ENCODE measurements around the gene LENG8. TPM values are rescaled to one million over a fixed set of nuclear protein-coding genes. Genes with fewer than 3 reads are reported as not detected.
A peak's percentile ranks its signal among the peaks of the same experiment; 100 is the strongest.

The LENG8 gene
- total RNA-seq, 2 donors from 2014 or later, result 182 to 290 TPM

DNA sequence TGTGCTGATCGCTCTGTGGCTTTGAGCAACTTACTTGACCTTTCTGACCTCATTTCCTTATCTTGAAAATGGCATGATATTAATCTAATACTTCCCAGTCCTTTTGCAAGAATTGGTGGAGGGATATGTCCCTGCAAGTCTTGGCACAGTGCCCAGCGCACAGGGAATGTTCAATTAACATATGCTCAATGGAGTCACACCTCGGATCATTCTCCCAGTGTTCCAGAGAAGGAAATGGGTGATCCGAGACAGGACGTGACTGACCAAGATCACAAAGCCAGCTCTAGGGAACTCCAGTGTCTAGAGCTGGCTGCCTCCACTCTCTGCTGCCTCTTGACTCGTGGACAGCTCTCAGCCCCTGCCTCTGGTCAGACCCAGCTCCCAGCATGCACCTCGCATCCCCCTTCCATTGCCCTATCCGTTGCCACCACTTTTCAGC is 20.5 kb downstream of the LENG8 start:
- peak overlapping the region in 3 of 4 donors; percentile 77 to 98 (median 97) for H3K27ac ChIP-seq
- no peaks in the 10 kb centered on the region for H3K36me3 ChIP-seq (replicated peaks in 1 of 2; ENCODE audit: insufficient read depth in 1 of 2, low read depth in 2 of 2)
- H3K27me3 ChIP-seq, result no peaks in the 10 kb centered on the region
- H3K4me3 ChIP-seq, result no peak overlapping the region
- ATAC-seq, result no peak
- DNase-seq, result peak in 2 of 4 donors; percentile 58 to 63
- H3K9me3 ChIP-seq, result no peaks in the 10 kb centered on the region
- WGBS, 2 donors, result 43 to 46% methylated on average over 8 of the region's 8 CpGs
- peak in 1 of 3 donors; percentile 12 for TF ChIP-seq POLR2A (IDR thresholded peaks at IDR 0.05)
- TF ChIP-seq, protein P1, sequence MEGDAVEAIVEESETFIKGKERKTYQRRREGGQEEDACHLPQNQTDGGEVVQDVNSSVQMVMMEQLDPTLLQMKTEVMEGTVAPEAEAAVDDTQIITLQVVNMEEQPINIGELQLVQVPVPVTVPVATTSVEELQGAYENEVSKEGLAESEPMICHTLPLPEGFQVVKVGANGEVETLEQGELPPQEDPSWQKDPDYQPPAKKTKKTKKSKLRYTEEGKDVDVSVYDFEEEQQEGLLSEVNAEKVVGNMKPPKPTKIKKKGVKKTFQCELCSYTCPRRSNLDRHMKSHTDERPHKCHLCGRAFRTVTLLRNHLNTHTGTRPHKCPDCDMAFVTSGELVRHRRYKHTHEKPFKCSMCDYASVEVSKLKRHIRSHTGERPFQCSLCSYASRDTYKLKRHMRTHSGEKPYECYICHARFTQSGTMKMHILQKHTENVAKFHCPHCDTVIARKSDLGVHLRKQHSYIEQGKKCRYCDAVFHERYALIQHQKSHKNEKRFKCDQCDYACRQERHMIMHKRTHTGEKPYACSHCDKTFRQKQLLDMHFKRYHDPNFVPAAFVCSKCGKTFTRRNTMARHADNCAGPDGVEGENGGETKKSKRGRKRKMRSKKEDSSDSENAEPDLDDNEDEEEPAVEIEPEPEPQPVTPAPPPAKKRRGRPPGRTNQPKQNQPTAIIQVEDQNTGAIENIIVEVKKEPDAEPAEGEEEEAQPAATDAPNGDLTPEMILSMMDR (IDR thresholded peaks at IDR 0.05), result no peak
- intact Hi-C loops (cut with DNase I), result no loop called here
- peaks cover 73% of the 10 kb centered on the region for H3K4me1 ChIP-seq

DNA sequence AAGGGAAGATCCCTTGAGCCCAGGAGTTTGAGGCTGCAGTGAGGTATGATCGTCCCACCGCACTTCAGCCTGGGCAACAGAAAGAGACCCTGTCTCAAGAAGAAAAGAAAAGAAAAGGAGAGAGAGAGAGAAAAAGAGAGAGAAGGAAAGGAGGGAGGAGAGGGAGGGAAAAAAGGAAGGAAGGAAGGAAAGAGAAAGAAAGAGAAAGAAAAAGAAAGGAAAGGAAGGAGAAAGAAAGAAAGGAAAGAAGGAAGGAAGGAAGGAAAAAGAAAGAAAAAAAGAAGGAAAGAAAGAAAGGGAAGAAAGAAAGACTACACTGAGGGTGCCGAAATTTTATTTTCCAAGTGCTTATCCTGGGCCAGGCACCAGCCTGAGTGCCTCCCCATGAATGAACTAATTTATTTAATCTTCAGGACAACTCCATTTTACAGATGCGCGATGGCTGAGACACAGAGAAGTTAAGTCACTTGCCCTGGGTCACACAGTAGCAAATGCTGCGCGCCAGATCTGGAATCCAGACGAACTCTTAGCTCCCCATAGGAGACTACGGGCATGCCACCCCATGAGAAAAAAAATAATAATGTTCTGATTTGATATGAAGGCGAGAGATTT is 21.4 kb downstream of the LENG8 start:
- no peaks in the 10 kb centered on the region for H3K9me3 ChIP-seq
- no peak for TF ChIP-seq POLR2A (IDR thresholded peaks at IDR 0.05)
- TF ChIP-seq, protein P1 (IDR thresholded peaks at IDR 0.05), result no peak
- H3K4me1 ChIP-seq, result peaks cover 71% of the 10 kb centered on the region
- H3K4me3 ChIP-seq, result no peak overlapping the region
- no peaks in the 10 kb centered on the region for H3K36me3 ChIP-seq (replicated peaks in 1 of 2; ENCODE audit: insufficient read depth in 1 of 2, low read depth in 2 of 2)
- no peaks in the 10 kb centered on the region for H3K27me3 ChIP-seq
- 62 to 64% methylated on average over 10 of the region's 10 CpGs for WGBS, 2 donors
- intact Hi-C loops (cut with DNase I), result no loop called here
- peak overlapping the region; percentile 52 to 98 (median 87) for H3K27ac ChIP-seq
- DNase-seq (no peak), ATAC-seq (no peak)

DNA sequence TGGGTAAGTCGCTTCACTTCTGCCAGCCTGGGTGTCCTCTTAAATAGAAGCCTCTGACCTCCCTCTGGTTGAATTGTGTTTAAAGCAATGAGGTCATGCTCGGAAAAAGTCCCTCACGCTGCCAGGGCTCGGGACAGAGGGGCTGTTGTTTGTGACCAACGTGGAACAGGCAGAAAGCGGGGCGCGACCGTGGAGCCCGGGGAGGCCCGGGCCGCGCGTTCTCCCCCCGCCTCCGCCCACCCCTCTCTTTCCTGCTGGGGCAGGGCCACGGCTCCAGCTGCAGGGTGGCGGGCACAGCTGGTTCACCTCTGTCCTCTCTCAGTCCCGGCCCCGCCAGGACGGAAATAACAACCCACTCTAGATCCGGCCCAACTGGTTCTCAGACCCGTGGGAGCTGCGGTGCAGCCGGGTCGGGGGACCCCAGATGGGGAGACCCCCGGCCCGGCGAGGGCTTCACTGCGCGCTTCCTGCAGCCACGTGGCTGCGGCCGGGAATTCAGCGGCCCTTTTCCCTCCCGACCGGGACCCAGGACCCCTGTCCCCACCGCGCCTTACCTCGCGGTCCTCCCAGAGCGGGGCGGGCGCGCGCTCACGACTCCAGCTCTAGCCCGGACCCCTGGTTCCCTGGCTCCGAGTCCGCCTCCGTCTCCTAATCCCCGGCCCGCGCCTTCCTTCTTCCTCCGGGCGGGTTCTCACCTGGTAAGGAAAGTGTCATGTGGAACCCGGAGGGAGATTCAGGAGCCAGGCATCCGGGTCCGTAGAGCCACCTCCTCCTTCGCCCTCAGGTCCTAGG is 22.2 kb downstream of the LENG8 start:
- Histone ChIP-seq H3K9me3 (no peaks in the 10 kb centered on the region), H3K4me3 (peak overlapping the region in 1 of 2 donors; percentile 11), H3K4me1 (peaks cover 63% of the 10 kb centered on the region), H3K36me3 (replicated peaks in 1 of 2; ENCODE audit: insufficient read depth in 1 of 2, low read depth in 2 of 2) (no peaks in the 10 kb centered on the region), H3K27me3 (no peaks in the 10 kb centered on the region), H3K27ac (peak overlapping the region; percentile 52 to 98 (median 87))
- WGBS, 2 donors, result 11 to 52% methylated on average over 23 to 59 of the region's 60 CpGs
- intact Hi-C loops (cut with DNase I), result no loop called here
- DNase-seq (peak; percentile 62 to 74 (median 68)), ATAC-seq (peak; percentile 64)
- TF ChIP-seq, protein P1 (IDR thresholded peaks at IDR 0.05), result no peak
- TF ChIP-seq POLR2A (IDR thresholded peaks at IDR 0.05), result peak in 2 of 3 donors; percentile 61 to 72

DNA sequence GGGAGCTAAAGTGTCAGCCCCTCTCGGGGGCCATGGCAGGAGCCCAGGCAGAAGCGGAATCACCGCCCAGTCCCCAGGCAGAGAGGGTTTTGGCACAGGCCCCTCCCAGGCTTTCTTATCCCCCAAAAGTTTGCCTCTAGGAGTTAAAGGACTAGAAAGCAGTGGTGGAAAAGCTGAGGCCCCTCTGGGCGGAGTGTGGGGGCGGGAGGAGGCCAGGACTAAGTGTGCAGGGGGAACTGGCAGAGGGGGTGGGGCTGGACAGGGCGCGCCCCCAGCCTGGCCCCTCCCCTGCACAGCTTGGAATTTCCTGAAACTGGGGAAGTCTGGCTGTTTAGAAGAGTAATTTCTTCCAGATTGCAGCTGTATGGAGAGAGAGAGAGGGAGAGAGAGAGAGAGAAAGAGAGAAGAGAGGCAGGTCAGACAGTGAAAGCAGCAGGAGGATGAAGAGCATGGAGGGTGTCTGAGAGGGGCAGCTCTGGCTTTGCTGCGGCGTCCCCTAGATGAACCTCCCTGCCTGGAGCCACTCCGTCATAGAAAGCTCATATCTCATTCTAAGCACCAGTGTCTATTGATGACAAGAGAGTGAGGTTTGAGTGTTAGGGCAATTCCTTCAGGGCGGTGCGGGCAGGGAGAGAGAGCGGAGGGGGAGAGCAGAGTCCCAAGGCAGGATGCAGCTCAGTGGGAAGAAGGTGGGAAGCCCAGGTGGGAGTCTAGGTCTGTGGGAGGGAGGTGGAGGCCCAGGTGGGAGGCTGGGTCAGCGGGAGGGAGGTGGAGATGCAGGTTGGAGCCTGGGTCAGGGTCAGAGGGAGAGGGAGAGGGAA is 24.3 kb downstream of the LENG8 start, which contains the start of gene CDC42EP5:
Gene CDC42EP5, minus strand, starts transcription at position 226 of the 821 bp plus-strand sequence. CDS start 7,749 bp downstream, outside the sequence.
- TF ChIP-seq POLR2A (IDR thresholded peaks at IDR 0.05), result peak in 2 of 3 donors; percentile 35 to 53
- TF ChIP-seq, protein P1 (IDR thresholded peaks at IDR 0.05), result no peak
- no peak within 1 kb of the TSS for H3K4me3 ChIP-seq
- peaks cover 44% of the 10 kb centered on the region for H3K4me1 ChIP-seq
- 37 to 42% methylated on average over 11 to 14 of the region's 14 CpGs for WGBS, 2 donors
- peak within 1 kb of the TSS; percentile 11 to 82 (median 63) for H3K27ac ChIP-seq
- intact Hi-C loops (cut with DNase I), result no loop called here
- no peaks in the 10 kb centered on the region for H3K36me3 ChIP-seq (replicated peaks in 1 of 2; ENCODE audit: insufficient read depth in 1 of 2, low read depth in 2 of 2)
- no peaks in the 10 kb centered on the region for H3K27me3 ChIP-seq
- no peaks in the 10 kb centered on the region for H3K9me3 ChIP-seq
- ATAC-seq (peak; percentile 58), DNase-seq (peak; percentile 51 to 60 (median 57))
